ENCODE results near the gene LRBA.

- TF ChIP-seq E2F1 (CRISPR knock-in tag; IDR thresholded peaks at IDR 0.05) (no peak), FOXO4 (CRISPR knock-in tag; IDR thresholded peaks at IDR 0.05) (no peak), NCOA2 (IDR thresholded peaks at IDR 0.05; ENCODE audit: partially characterized antibody in 2 of 2) (no peak), NR1H2 (CRISPR knock-in tag; IDR thresholded peaks at IDR 0.05) (no peak), EP300 (IDR thresholded peaks at IDR 0.05; ENCODE audit: low read length) (no peak), CTCF (IDR thresholded peaks at IDR 0.05 in 2 of 3, conservative IDR thresholded peaks at IDR 0.05 in 1 of 3; ENCODE audit: insufficient read depth in 2 of 3, low read depth in 1 of 3, low read length in 3 of 3) (no peak), POLR2A (conservative IDR thresholded peaks at IDR 0.05) (no peak), GABPA (tag; conservative IDR thresholded peaks at IDR 0.05; ENCODE audit: low read depth) (no peak), MXD1 (CRISPR knock-in tag; IDR thresholded peaks at IDR 0.05; ENCODE audit: borderline replicate concordance, poor library complexity, severe bottlenecking) (no peak)
These were observed 433.4 kb downstream of the LRBA start for GRCh38 chr4:150581641-150582051.

All from K562 (cell line).